ENCODE measurements around the gene TBC1D3B.

The TBC1D3B gene

DNA sequence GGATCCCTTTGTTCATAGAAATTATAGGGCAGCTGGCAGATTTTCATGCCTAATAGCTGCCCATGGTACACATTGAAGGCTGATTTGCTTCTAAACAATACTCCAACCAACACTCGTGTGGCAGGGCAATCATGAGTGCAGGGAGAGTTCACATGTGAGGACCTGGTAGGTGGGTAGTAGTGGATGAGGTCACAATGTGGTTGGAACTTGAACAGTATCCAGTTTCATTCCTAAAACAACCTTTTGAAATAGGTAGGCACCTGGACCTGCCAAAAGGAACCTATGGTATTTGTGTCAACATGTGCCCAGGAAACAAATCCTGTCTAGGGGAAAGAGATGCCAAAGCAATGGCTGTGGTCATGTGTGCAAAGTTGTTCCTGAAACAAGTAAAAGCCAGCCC is 40.0 kb downstream of the TBC1D3B start:
- TF ChIP-seq YY1 (IDR thresholded peaks at IDR 0.05; ENCODE audit: insufficient read depth, insufficient read length) (no peak), SUZ12 (IDR thresholded peaks at IDR 0.05; ENCODE audit: extremely low read depth, insufficient read depth, insufficient read length) (no peak), ZNF274 (IDR thresholded peaks at IDR 0.05; ENCODE audit: low read depth, low read length) (no peak)
- no peak for DNase-seq (ENCODE audit: low read depth, low spot score)
- H3K9ac ChIP-seq (ENCODE audit: insufficient read length, low read depth): no peak overlapping the region
- no peaks in the 10 kb centered on the region for H3K4me1 ChIP-seq (ENCODE audit: insufficient read depth, insufficient read length)
- H3K9me3 ChIP-seq (ENCODE audit: insufficient read depth, low read length): no peaks in the 10 kb centered on the region
- no peaks in the 10 kb centered on the region for H3K27me3 ChIP-seq (ENCODE audit: insufficient read depth, insufficient read length)
- no peaks in the 10 kb centered on the region for H3K36me3 ChIP-seq (ENCODE audit: insufficient read depth, insufficient read length, low read length)
- no peak overlapping the region for H3K4me3 ChIP-seq (ENCODE audit: insufficient read length, low read depth)

DNA sequence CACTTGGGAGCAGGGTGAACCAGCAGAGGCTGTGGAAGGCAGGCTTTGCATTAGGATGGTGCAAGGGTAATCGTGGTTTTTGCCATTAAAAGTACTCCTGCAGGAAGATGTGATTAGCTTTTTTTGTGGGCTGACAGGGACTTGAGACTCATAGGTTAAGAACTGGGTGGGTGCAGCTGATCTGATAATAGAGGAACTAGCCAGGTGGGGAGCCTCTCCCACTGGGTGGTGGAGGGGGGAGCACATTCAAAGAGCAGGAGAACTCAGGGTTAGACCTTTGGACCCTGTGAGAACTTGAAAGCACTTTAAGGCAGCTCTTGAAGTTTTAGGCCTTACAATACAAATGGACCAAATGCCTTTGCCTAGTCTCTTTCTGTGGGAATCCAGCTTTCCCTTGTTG is 40.4 kb downstream of the TBC1D3B start:
- H3K36me3 ChIP-seq (ENCODE audit: insufficient read depth, insufficient read length, low read length): no peaks in the 10 kb centered on the region
- DNase-seq (ENCODE audit: low read depth, low spot score): no peak
- TF ChIP-seq ZNF274 (IDR thresholded peaks at IDR 0.05; ENCODE audit: low read depth, low read length) (no peak), SUZ12 (IDR thresholded peaks at IDR 0.05; ENCODE audit: extremely low read depth, insufficient read depth, insufficient read length) (no peak), YY1 (IDR thresholded peaks at IDR 0.05; ENCODE audit: insufficient read depth, insufficient read length) (no peak)
- no peaks in the 10 kb centered on the region for H3K4me1 ChIP-seq (ENCODE audit: insufficient read depth, insufficient read length)
- H3K4me3 ChIP-seq (ENCODE audit: insufficient read length, low read depth): no peak overlapping the region
- no peak overlapping the region for H3K9ac ChIP-seq (ENCODE audit: insufficient read length, low read depth)
- H3K27me3 ChIP-seq (ENCODE audit: insufficient read depth, insufficient read length): no peaks in the 10 kb centered on the region
- H3K9me3 ChIP-seq (ENCODE audit: insufficient read depth, low read length): no peaks in the 10 kb centered on the region

DNA sequence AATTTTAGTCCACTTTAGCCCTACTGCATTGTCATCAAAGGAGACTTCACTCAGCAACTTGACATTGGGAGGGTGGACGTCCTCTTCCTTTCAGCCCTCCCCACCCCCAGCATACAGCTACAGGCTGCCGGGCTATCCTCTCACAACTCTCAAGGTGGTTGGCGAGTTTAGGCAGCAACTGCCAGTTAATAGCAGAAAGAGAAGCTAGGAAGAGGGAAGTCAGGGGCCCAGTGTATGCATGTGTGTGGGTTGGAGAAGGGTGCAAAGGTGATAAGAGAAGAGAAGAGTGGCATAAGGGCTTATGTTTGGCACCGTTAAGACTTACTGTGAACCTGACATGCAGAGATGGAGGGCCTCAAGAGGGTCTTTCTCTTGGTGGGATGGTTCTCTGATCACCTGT is 41.0 kb downstream of the TBC1D3B start:
- no peak for TF ChIP-seq ZNF274 (IDR thresholded peaks at IDR 0.05; ENCODE audit: low read depth, low read length)
- TF ChIP-seq SUZ12 (IDR thresholded peaks at IDR 0.05; ENCODE audit: extremely low read depth, insufficient read depth, insufficient read length): no peak
- TF ChIP-seq YY1 (IDR thresholded peaks at IDR 0.05; ENCODE audit: insufficient read depth, insufficient read length): no peak
- Histone ChIP-seq H3K36me3 (ENCODE audit: insufficient read depth, insufficient read length, low read length) (no peaks in the 10 kb centered on the region), H3K4me1 (ENCODE audit: insufficient read depth, insufficient read length) (no peaks in the 10 kb centered on the region), H3K27me3 (ENCODE audit: insufficient read depth, insufficient read length) (no peaks in the 10 kb centered on the region), H3K9me3 (ENCODE audit: insufficient read depth, low read length) (no peaks in the 10 kb centered on the region), H3K4me3 (ENCODE audit: insufficient read length, low read depth) (no peak overlapping the region), H3K9ac (ENCODE audit: insufficient read length, low read depth) (no peak overlapping the region)
- no peak for DNase-seq (ENCODE audit: low read depth, low spot score)

DNA sequence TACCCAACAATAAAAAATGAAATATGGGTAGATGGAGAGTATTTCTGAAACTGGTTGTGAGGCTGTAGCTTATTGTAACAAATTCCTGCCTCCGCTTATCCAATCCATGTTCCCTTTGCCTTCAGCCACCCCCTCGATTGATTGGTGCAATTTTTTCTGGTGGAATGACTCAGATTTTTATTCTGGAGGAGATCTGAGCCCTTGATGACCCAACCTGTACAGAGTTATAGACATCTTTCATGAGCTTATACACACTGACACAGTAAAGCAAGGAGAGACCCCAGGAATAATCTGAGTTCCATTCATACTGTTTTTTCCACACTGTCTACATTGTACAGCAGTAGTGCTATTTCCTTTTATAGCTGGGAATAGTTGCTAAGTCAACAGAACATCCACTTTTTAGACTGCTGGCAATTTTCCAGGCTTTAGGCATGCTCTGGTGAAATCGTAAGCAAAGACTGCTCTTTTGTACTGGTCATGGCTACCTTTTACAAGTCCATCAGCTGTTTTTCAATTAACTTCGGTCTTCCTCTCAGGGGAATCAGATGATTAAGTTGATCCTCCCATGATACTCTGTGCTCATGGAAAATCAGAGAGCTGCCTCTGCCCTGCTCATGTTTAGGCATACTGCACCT is 42.7 kb downstream of the TBC1D3B start:
- no peak overlapping the region for H3K9ac ChIP-seq (ENCODE audit: insufficient read length, low read depth)
- no peak overlapping the region for H3K4me3 ChIP-seq (ENCODE audit: insufficient read length, low read depth)
- no peak for DNase-seq (ENCODE audit: low read depth, low spot score)
- no peak for TF ChIP-seq YY1 (IDR thresholded peaks at IDR 0.05; ENCODE audit: insufficient read depth, insufficient read length)
- no peaks in the 10 kb centered on the region for H3K4me1 ChIP-seq (ENCODE audit: insufficient read depth, insufficient read length)
- H3K9me3 ChIP-seq (ENCODE audit: insufficient read depth, low read length): no peaks in the 10 kb centered on the region
- H3K36me3 ChIP-seq (ENCODE audit: insufficient read depth, insufficient read length, low read length): no peaks in the 10 kb centered on the region
- H3K27me3 ChIP-seq (ENCODE audit: insufficient read depth, insufficient read length): no peaks in the 10 kb centered on the region

DNA sequence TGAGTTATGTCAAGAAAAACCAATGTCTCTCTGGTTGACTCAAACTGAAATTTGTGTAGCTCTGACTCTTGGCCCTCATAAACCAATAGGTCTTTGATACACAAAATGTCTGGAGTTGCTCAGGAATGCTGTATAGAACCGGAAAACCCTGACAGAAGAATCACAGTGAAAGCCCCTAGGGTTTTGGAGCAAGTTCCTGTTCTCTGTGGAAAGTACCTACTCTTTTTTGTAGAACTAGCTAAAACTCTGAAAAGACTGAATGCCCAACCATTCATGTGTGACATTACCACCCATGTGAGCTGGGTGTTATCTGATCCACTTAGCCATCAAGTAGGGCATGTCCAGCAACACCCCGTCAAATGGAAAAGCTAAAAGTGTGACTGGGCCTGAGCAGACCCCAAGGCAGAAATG is 44.0 kb downstream of the TBC1D3B start:
- Histone ChIP-seq H3K27me3 (ENCODE audit: insufficient read depth, insufficient read length) (no peaks in the 10 kb centered on the region), H3K36me3 (ENCODE audit: insufficient read depth, insufficient read length, low read length) (no peaks in the 10 kb centered on the region), H3K9me3 (ENCODE audit: insufficient read depth, low read length) (no peaks in the 10 kb centered on the region), H3K4me3 (ENCODE audit: insufficient read length, low read depth) (no peak overlapping the region), H3K9ac (ENCODE audit: insufficient read length, low read depth) (no peak overlapping the region), H3K4me1 (ENCODE audit: insufficient read depth, insufficient read length) (no peaks in the 10 kb centered on the region)
- no peak for DNase-seq (ENCODE audit: low read depth, low spot score)
- TF ChIP-seq SUZ12 (IDR thresholded peaks at IDR 0.05; ENCODE audit: extremely low read depth, insufficient read depth, insufficient read length): no peak
- TF ChIP-seq ZNF274 (IDR thresholded peaks at IDR 0.05; ENCODE audit: low read depth, low read length): no peak
- no peak for TF ChIP-seq YY1 (IDR thresholded peaks at IDR 0.05; ENCODE audit: insufficient read depth, insufficient read length)

DNA sequence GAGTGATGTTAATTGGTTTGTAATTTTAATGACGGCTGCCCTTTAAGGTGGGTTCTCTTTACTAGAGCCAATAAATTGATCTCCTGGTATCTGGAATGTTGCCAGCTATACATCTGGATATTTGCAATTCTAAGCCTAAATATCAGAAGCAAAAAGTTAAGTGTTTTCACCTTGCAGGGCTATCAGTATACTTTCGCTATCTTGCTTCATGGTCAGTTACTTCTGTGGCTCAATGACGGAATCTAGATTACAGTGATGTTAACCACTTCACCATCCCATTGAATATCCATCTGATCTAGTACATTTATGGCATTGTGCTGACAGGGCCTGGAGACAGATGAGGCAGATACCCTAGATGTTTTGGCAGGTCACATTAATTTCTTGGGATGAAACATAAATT is 44.5 kb downstream of the TBC1D3B start:
- no peaks in the 10 kb centered on the region for H3K36me3 ChIP-seq (ENCODE audit: insufficient read depth, insufficient read length, low read length)
- H3K9me3 ChIP-seq (ENCODE audit: insufficient read depth, low read length): no peaks in the 10 kb centered on the region
- TF ChIP-seq SUZ12 (IDR thresholded peaks at IDR 0.05; ENCODE audit: extremely low read depth, insufficient read depth, insufficient read length) (no peak), ZNF274 (IDR thresholded peaks at IDR 0.05; ENCODE audit: low read depth, low read length) (no peak), YY1 (IDR thresholded peaks at IDR 0.05; ENCODE audit: insufficient read depth, insufficient read length) (no peak)
- no peaks in the 10 kb centered on the region for H3K4me1 ChIP-seq (ENCODE audit: insufficient read depth, insufficient read length)
- DNase-seq (ENCODE audit: low read depth, low spot score): no peak
- H3K27me3 ChIP-seq (ENCODE audit: insufficient read depth, insufficient read length): no peaks in the 10 kb centered on the region
- no peak overlapping the region for H3K9ac ChIP-seq (ENCODE audit: insufficient read length, low read depth)
- H3K4me3 ChIP-seq (ENCODE audit: insufficient read length, low read depth): no peak overlapping the region

DNA sequence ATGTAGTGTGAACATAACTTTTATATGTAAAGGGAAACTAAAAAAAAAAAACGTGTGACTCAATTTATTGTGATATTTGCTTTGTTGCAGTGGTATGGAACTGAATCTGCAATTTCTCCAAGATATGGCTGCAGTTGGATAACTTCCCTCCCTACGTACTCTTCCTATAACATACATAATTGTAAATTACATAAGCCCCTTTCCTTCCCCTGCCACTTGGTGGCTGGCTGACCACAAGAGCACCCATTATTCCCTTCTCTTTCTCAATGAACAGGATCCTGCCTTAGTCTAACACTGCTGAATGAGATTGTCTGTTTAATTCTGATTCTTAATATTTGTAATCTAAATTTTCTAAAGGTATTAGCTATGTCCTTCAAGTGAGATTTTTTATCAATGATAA is 45.0 kb downstream of the TBC1D3B start:
- no peak for DNase-seq (ENCODE audit: low read depth, low spot score)
- Histone ChIP-seq H3K4me3 (ENCODE audit: insufficient read length, low read depth) (no peak overlapping the region), H3K4me1 (ENCODE audit: insufficient read depth, insufficient read length) (no peaks in the 10 kb centered on the region), H3K27me3 (ENCODE audit: insufficient read depth, insufficient read length) (no peaks in the 10 kb centered on the region), H3K36me3 (ENCODE audit: insufficient read depth, insufficient read length, low read length) (no peaks in the 10 kb centered on the region), H3K9ac (ENCODE audit: insufficient read length, low read depth) (no peak overlapping the region), H3K9me3 (ENCODE audit: insufficient read depth, low read length) (no peaks in the 10 kb centered on the region)
- TF ChIP-seq ZNF274 (IDR thresholded peaks at IDR 0.05; ENCODE audit: low read depth, low read length): no peak
- no peak for TF ChIP-seq YY1 (IDR thresholded peaks at IDR 0.05; ENCODE audit: insufficient read depth, insufficient read length)
- no peak for TF ChIP-seq SUZ12 (IDR thresholded peaks at IDR 0.05; ENCODE audit: extremely low read depth, insufficient read depth, insufficient read length)
